ENCODE results near the gene COL27A1. TPM values are rescaled to one million over a fixed set of nuclear protein-coding genes. Genes with fewer than 3 reads are reported as not detected.

The COL27A1 gene
- total RNA-seq, 1 experiment from 2014 or later: 12.0 TPM

DNA sequence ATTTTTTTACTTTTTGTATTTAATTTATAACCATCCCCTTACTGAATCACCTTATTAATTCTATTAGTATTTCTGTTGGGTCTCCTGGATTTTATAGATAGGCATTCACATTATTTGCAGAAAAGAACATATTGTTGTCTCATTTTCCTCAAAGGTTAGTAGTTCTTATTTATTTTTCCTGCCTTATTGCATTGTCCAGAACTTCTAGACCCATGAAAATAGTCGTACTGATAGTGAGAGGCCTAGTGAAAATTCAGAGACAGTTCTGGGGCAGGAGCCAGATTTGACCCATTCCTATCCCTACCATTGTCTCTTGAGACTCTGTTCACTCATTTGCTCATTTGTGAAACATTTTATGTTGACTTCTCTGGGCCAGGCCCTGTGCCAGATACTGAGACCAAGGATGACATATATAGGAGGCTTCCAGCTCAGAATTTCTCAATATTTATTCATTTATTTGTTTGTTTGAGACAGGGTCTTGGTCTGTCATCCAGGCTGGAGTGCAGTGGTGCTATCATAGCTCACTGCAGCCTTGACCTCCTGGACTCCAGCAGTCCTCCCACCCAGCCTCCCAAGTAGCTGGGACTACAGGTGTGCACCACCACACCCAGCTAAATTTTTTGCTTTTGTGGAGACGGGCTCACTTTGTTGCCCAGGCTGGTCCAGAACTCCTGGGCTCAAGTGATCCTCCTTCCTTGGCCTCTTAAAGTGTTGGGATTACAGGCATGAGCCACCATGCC, 34.7 kb downstream of the COL27A1 start:
- Histone ChIP-seq H3K27me3 (ENCODE audit: insufficient read depth, low read length) (no peaks in the 10 kb centered on the region), H3K9me3 (ENCODE audit: control insufficient read depth in 1 of 2, insufficient read depth in 1 of 2, low read depth in 1 of 2, low read length in 2 of 2) (0 out of 4 replicates have a peak, but pooled peaks cover 0 to 6% of the 10 kb centered on the region in 2 experiments), H3K27ac (ENCODE audit: low read depth, low read length) (no peak overlapping the region), H2AFZ (ENCODE audit: low read depth, low read length, poor library complexity, severe bottlenecking) (no peak overlapping the region), H3K4me3 (replicated peaks in 1 of 2; ENCODE audit: low read depth in 1 of 2, low read length in 2 of 2) (no peak overlapping the region), H3K36me3 (ENCODE audit: control insufficient read depth in 1 of 2, insufficient read depth in 2 of 2, low read length in 2 of 2) (peaks cover 0 to 3% of the 10 kb centered on the region in 2 experiments; a peak in 1 of 4 replicates), H4K20me1 (ENCODE audit: insufficient read depth) (no peaks in the 10 kb centered on the region), H3K79me2 (ENCODE audit: insufficient read depth, low read length) (no peaks in the 10 kb centered on the region), H3K4me2 (ENCODE audit: low read length) (no peak overlapping the region), H3K4me1 (ENCODE audit: control insufficient read depth in 1 of 2, insufficient read depth in 2 of 2, low read length in 2 of 2) (no peaks in the 10 kb centered on the region), H3K9ac (ENCODE audit: low read length) (no peak overlapping the region), H3K9me2 (ENCODE audit: insufficient read depth) (no peaks in the 10 kb centered on the region)
- POLR2A ChIA-PET: no interaction called here
- TF ChIP-seq, protein P1, sequence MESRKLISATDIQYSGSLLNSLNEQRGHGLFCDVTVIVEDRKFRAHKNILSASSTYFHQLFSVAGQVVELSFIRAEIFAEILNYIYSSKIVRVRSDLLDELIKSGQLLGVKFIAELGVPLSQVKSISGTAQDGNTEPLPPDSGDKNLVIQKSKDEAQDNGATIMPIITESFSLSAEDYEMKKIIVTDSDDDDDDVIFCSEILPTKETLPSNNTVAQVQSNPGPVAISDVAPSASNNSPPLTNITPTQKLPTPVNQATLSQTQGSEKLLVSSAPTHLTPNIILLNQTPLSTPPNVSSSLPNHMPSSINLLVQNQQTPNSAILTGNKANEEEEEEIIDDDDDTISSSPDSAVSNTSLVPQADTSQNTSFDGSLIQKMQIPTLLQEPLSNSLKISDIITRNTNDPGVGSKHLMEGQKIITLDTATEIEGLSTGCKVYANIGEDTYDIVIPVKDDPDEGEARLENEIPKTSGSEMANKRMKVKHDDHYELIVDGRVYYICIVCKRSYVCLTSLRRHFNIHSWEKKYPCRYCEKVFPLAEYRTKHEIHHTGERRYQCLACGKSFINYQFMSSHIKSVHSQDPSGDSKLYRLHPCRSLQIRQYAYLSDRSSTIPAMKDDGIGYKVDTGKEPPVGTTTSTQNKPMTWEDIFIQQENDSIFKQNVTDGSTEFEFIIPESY (IDR thresholded peaks at IDR 0.05; ENCODE audit: extremely low read depth, insufficient replicate concordance, low read length): no peak
- no peak for TF ChIP-seq EGR1 (IDR thresholded peaks at IDR 0.05; ENCODE audit: low read depth)
- TF ChIP-seq POLR2AphosphoS5 (IDR thresholded peaks at IDR 0.05; ENCODE audit: low read depth, low read length): no peak
- no peak for TF ChIP-seq POLR2A (IDR thresholded peaks at IDR 0.05; ENCODE audit: borderline replicate concordance, extremely low read depth, insufficient read depth, insufficient read length)
- RAD21 ChIA-PET (ENCODE audit: low non-redundant PET in 1 of 2, low total read pairs in 2 of 2, uncharacterized antibody in 2 of 2, unreplicated experiment in 2 of 2): no interaction called here
- no peak for DNase-seq (ENCODE audit: low read depth, low spot score)
- no peak for ATAC-seq
- CTCF ChIA-PET: no interaction called here
- no TSS peak for BruUV-seq (replicated peaks)
- intact Hi-C loops (cut with micrococcal nuclease): no loop called here

DNA sequence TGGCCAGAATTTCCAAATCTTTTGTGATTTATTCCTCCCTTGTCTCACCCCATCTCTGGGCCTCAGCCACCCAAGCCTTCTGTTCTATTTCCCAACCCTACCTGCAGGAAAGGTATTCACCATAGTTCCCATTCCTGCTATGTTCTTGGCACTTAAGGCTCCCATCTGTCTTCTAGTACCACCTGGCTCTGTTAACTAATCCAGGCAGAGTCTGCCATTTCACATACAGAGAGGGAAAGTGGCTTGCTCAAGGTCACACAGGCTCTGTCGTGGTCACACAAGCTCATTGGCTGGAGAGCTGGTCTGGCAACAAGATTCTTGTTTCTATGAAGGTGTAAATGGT, 35.2 kb downstream of the COL27A1 start:
- no peaks in the 10 kb centered on the region for H3K27me3 ChIP-seq (ENCODE audit: insufficient read depth, low read length)
- intact Hi-C loops (cut with micrococcal nuclease): no loop called here
- TF ChIP-seq POLR2A (IDR thresholded peaks at IDR 0.05; ENCODE audit: borderline replicate concordance, extremely low read depth, insufficient read depth, insufficient read length) (no peak), CEBPB (IDR thresholded peaks at IDR 0.05; ENCODE audit: low read depth) (no peak), ATF3 (IDR thresholded peaks at IDR 0.05) (no peak), CTCF (IDR thresholded peaks at IDR 0.05 in 2 of 3, conservative IDR thresholded peaks at IDR 0.05 in 1 of 3; ENCODE audit: borderline replicate concordance in 1 of 3, insufficient read depth in 1 of 3, low read depth in 2 of 3, low read length in 2 of 3) (no peak), EZH2 (IDR thresholded peaks at IDR 0.05) (no peak), YY1 (IDR thresholded peaks at IDR 0.05; ENCODE audit: extremely low read depth, insufficient replicate concordance, low read depth, low read length) (no peak), SP1 (IDR thresholded peaks at IDR 0.05; ENCODE audit: low read depth) (no peak), FOSL1 (IDR thresholded peaks at IDR 0.05; ENCODE audit: low read depth) (no peak)
- TF ChIP-seq, protein P1 (IDR thresholded peaks at IDR 0.05; ENCODE audit: extremely low read depth, insufficient replicate concordance, low read length): no peak

More for the DNA sequence above, 35.2 kb downstream of the COL27A1 start:
- no TSS peak for BruUV-seq (replicated peaks)
- H3K4me3 ChIP-seq (replicated peaks in 1 of 2; ENCODE audit: low read depth in 1 of 2, low read length in 2 of 2): no peak overlapping the region
- H3K4me1 ChIP-seq (ENCODE audit: control insufficient read depth in 1 of 2, insufficient read depth in 2 of 2, low read length in 2 of 2): no peaks in the 10 kb centered on the region
- ATAC-seq (no peak), DNase-seq (ENCODE audit: low read depth, low spot score) (no peak)
- 0 out of 4 replicates have a peak, but pooled peaks cover 0 to 6% of the 10 kb centered on the region in 2 experiments for H3K9me3 ChIP-seq (ENCODE audit: control insufficient read depth in 1 of 2, insufficient read depth in 1 of 2, low read depth in 1 of 2, low read length in 2 of 2)
- peaks cover 0 to 3% of the 10 kb centered on the region in 2 experiments; a peak in 1 of 4 replicates for H3K36me3 ChIP-seq (ENCODE audit: control insufficient read depth in 1 of 2, insufficient read depth in 2 of 2, low read length in 2 of 2)
- no peaks in the 10 kb centered on the region for H3K79me2 ChIP-seq (ENCODE audit: insufficient read depth, low read length)
- no peaks in the 10 kb centered on the region for H4K20me1 ChIP-seq (ENCODE audit: insufficient read depth)
- POLR2A ChIA-PET: no interaction called here
- no peak overlapping the region for H3K27ac ChIP-seq (ENCODE audit: low read depth, low read length)
- H3K9me2 ChIP-seq (ENCODE audit: insufficient read depth): no peaks in the 10 kb centered on the region
- H3K9ac ChIP-seq (ENCODE audit: low read length): no peak overlapping the region
- CTCF ChIA-PET: no interaction called here
- H3K4me2 ChIP-seq (ENCODE audit: low read length): no peak overlapping the region
- RAD21 ChIA-PET (ENCODE audit: low non-redundant PET in 1 of 2, low total read pairs in 2 of 2, uncharacterized antibody in 2 of 2, unreplicated experiment in 2 of 2): no interaction called here
- no peak overlapping the region for H2AFZ ChIP-seq (ENCODE audit: low read depth, low read length, poor library complexity, severe bottlenecking)

Data from HCT116 (cell line).